ENCODE data around the gene OR4C45. TPM values are rescaled to one million over a fixed set of nuclear protein-coding genes. Genes with fewer than 3 reads are reported as not detected.
A peak's percentile ranks its signal among the peaks of the same experiment; 100 is the strongest.
"Not testable (repeated sequence)": the region's sequence is repeated elsewhere in the genome, so short reads cannot be mapped to it uniquely, and the experiment has no call there.

OR4C45 gene
- total RNA-seq = not detected in 2 replicates
- not detected for polyA plus RNA-seq (2012)

GRCh38 chr11:50032574-50032973 is at the start of gene OR4C45:
Gene OR4C45, plus strand, starts transcription at chr11:50032874.
- no peak for DNase-seq (ENCODE audit: low read depth)

- peak; percentile 37 for DNase-seq (ENCODE audit: low read depth)
Measured at GRCh38 chr11:49995565-49995964, 37.1 kb upstream of the OR4C45 start.

- DNase-seq (ENCODE audit: low read depth) = no peak
Measured at GRCh38 chr11:50030193-50030592, 2.5 kb upstream of the OR4C45 start.

- not testable (repeated sequence) for DNase-seq (ENCODE audit: low read depth)
Measured at GRCh38 chr11:50036239-50036638, 3.6 kb downstream of the OR4C45 start.

- no peak for DNase-seq (ENCODE audit: low read depth)
Measured at GRCh38 chr11:50037251-50037650, 4.6 kb downstream of the OR4C45 start.

- no peak for DNase-seq (ENCODE audit: low read depth)
Measured at GRCh38 chr11:50044647-50045046, 12.0 kb downstream of the OR4C45 start.

GRCh38 chr11:50063056-50063455 is 30.4 kb downstream of the OR4C45 start:
- DNase-seq (ENCODE audit: low read depth) = not testable (repeated sequence)

GRCh38 chr11:50070389-50070788 is 37.7 kb downstream of the OR4C45 start:
- no peak for DNase-seq (ENCODE audit: low read depth)

- DNase-seq (ENCODE audit: low read depth) = no peak
Measured at GRCh38 chr11:50071584-50072225, 39.0 kb downstream of the OR4C45 start.

- DNase-seq (ENCODE audit: low read depth) = no peak
Measured at GRCh38 chr11:50072226-50073112, 39.8 kb downstream of the OR4C45 start.

GRCh38 chr11:50073113-50074105 is 40.7 kb downstream of the OR4C45 start:
- DNase-seq (ENCODE audit: low read depth) = no peak

- no peak for DNase-seq (ENCODE audit: low read depth)
Measured at GRCh38 chr11:50074161-50074560, 41.5 kb downstream of the OR4C45 start.

- DNase-seq (ENCODE audit: low read depth) = no peak
Measured at GRCh38 chr11:50075856-50076255, 43.2 kb downstream of the OR4C45 start.

GRCh38 chr11:50077526-50077925 is 44.9 kb downstream of the OR4C45 start:
- DNase-seq (ENCODE audit: low read depth) = no peak

- DNase-seq (ENCODE audit: low read depth) = no peak
Measured at GRCh38 chr11:50078001-50078400, 45.3 kb downstream of the OR4C45 start.

- not testable (repeated sequence) for DNase-seq (ENCODE audit: low read depth)
Measured at GRCh38 chr11:50078946-50079345, 46.3 kb downstream of the OR4C45 start.

- no peak for DNase-seq (ENCODE audit: low read depth)
Measured at GRCh38 chr11:50080256-50080655, 47.6 kb downstream of the OR4C45 start.

All from myocyte (in vitro differentiated cells).